T-helper 1 cell treated with Interleukin-12 subunit alpha and Interleukin-12 subunit beta and Interleukin-4 antibody, amounts not matched to agents 30 ng/mL and 1 ng/mL, for 36 hours (primary cell): ENCODE data around the gene TP53. TPM values are rescaled to one million over a fixed set of nuclear protein-coding genes. Genes with fewer than 3 reads are reported as not detected.
"Not testable (repeated sequence)": the region's sequence is repeated elsewhere in the genome, so short reads cannot be mapped to it uniquely, and the experiment has no call there.

Source experiments
- intact Hi-C: fragments of 100-400 bp; cut with micrococcal nuclease; formaldehyde crosslinking; loops from one replicate; pipeline ENCODE4 v1.15.1; 2024
- total RNA-seq: library from RNA; stranded (reverse); gene quantifications from 2 replicates; pipeline ENCODE4 v1.2.3, GENCODE V29; 2022

The TP53 gene
- total RNA-seq, 1 donor from 2014 or later = 207 TPM

GRCh38 chr17:7640783-7641182, 46.5 kb downstream of the TP53 start:
- intact Hi-C loops = loop anchor here (1.0 to 2.0 kb wide), 2 partner anchors 7 to 46 kb away; partner anchors contain the start of gene TP53

DNA sequence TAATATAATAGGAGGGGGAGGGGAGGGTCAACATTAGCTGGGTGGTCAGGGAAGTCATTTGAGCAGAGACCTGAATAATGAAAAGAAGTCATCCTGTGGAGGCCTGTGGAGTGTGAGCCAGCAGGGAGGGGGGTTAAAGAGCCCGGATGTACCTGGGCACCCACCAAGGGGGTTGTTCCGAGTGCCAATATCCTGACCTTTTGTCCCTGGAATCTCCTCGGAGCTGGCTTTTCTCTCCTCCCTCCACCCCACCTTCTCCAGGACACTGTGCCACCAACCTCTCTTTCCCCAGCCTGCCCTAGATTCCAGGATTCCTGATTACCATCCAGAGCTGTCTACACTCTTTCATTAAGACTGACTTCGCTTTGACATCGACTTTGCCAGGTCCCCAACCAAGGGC, 51.1 kb downstream of the TP53 start:
- intact Hi-C loops = no loop called here

- intact Hi-C loops = loop anchor here (5.0 kb wide), 1 partner anchor 83 kb away; the partner anchor contains the start of gene DNAH2
Observed at GRCh38 chr17:7634384-7634783, 52.9 kb downstream of the TP53 start.

DNA sequence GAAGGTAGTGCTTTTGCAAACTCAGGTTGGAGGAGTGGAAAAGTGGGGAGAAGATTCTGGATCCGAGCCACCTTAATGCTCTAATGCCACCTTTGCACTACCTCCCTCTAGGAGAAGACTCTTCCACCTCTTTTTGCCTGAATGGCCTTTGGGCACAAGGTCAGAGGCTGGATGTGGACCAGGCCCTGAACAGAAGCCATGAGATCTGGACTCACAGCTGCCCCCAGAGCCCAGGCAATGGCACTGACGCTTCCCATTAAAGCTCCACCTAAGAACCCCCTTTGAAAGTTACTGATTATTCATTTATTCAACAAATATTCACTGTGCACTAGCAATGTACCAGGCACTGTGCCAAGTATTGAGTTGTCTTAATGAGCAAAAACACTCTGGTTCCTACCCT, 54.2 kb downstream of the TP53 start:
- intact Hi-C loops = loop anchor here (1.0 to 5.0 kb wide), 2 partner anchors 8 to 84 kb away; partner anchors contain the start of gene DNAH2

DNA sequence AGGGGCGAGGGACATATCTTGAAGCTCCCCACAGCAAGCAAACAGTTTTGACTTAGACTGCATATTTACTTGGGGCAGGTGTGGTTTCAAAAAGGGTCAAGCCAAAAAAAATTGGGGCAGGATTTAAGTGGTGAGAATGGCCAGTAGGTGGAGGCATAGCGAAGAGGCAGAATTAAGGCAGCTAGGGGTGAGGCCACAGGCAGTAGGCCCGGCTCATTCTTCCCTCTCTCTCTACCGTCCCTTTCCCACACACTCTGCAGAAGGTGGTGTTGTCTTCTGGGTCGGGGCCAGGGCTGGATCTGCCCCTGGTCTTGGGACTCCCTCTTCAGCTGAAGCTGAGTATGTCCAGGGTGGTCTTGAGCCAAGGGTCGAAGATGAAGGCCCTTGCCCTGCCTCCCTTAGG, 54.8 kb downstream of the TP53 start:
- intact Hi-C loops = loop anchor here (1.0 to 5.0 kb wide), 3 partner anchors 41 to 85 kb away; partner anchors contain the start of genes DNAH2 and TP53

DNA sequence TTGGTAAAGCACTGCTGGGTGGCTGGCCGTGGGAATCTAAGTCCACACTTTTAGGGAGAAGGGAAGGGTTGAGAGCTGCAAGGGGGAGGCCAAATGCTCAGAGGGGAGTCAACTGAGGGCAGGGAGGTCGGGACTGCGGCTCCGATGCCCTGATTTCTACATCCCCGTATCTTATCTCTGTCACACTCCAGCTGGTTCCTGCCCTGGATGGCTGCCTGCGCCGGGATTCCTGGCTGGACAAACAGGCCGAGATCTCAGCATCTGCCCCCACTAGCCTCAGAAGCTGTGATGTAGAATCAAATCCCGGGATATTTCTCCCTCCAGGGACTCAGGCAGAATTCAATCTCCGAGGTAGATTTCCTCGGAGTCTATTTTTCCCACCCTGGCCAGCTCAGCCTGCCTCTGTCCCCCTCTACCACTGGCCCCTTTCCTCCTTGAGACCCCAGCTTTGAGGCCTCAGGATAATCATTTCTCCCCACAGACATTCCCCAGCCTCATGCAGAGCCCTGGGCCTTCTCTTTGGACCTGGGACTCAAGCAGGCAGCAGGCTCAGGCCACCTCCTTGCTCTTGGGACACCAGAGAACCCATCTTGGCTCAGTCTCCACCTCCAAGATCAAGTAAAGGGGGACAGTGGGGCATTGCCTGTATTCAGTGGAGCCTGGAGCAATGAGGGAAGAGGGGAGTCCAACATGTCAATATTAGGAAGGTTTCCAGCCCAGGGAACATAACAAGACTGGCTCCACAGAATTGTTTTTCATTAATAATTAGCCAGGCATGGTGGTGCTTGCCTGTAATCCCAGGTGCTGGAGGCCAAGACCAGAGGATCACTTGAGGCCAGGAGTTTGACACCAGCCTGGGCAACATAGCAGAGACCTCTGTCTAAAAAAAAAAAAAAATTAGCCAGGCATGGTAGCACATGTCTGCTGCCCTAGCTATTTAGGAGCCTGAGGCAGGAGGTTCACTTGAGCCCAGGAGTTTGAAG, 55.6 kb downstream of the TP53 start:
- intact Hi-C loops = loop anchor here (1.0 to 5.0 kb wide), 3 partner anchors 42 to 86 kb away; partner anchors contain the start of genes DNAH2 and TP53

GRCh38 chr17:7629939-7630571, 57.2 kb downstream of the TP53 start, which contains the start of gene SHBG:
Gene SHBG, plus strand, starts transcription at chr17:7630135. Its CDS starts 38 bp downstream, at chr17:7630173.
- intact Hi-C loops = loop anchor here (5.0 kb wide), 1 partner anchor 87 kb away; the partner anchor contains the start of gene DNAH2

DNA sequence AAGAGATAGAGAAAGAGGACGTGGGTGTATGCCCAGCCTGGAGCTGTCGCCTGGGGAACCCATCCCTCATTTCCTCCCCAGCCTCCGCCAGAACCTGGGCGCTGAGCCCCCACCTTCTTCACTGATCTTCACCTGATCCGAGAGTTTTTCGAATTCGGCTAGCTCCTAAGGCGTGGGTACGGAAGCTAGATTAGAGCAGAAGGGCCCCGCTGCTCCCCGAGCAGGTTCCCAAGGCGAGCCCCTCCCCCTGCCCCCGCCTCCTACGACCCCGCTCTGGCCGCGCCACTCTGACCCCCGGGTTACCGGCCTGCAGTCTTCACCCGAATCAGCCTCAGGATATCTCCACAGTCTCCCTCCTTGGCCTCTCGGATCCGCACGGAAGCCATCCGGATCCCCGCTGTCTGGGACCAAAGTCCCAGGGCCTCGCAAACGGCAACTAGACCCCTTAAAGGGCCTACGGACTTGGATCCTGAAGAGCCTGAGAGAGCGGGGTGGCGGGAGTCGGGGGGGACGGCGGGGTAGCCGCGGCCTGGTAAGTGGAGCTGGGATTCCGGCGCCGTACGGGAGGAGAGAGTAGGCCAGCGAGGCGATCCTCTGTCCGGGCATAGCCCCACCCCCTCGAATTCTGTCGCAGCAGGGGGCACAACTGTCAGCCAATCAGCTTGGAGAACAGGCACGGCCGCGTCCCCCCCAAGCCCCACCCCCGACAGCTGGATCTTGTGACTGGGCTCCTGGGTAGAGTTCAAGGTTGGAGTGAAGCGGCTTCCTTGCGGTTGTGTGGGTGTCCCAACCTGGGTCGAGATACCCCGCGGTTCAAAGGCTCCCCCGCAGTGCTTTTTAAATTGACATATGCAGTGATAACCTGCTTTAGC, 59.8 kb downstream of the TP53 start, which contains the start of gene SAT2:
SAT2 (minus strand) TSS at position 572 of the 872 bp plus-strand sequence; CDS start at position 386, 186 bp downstream.
- intact Hi-C loops = loop anchor here (1.0 kb wide), 3 partner anchors 12 to 43 kb away; partner anchors contain the start of gene ATP1B2

DNA sequence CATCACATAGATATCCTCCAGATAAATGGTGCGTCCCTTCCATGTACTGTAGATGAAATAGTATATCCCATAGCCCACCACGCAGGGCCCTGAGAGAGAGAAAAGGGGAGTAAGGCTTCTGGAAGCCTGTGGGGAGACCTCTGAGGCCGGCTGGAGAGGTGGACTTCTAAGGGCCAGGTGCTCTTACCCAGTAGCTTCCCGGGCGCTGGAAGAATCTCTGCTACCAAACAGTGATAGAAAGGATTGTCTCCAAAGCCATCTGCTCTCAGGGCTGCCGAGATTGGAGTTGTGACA, 60.4 kb downstream of the TP53 start:
- intact Hi-C loops = loop anchor here (1.0 kb wide), 3 partner anchors 12 to 43 kb away; partner anchors contain the start of gene ATP1B2

GRCh38 chr17:7626307-7626706, 61.0 kb downstream of the TP53 start:
- intact Hi-C loops = no loop called here

DNA sequence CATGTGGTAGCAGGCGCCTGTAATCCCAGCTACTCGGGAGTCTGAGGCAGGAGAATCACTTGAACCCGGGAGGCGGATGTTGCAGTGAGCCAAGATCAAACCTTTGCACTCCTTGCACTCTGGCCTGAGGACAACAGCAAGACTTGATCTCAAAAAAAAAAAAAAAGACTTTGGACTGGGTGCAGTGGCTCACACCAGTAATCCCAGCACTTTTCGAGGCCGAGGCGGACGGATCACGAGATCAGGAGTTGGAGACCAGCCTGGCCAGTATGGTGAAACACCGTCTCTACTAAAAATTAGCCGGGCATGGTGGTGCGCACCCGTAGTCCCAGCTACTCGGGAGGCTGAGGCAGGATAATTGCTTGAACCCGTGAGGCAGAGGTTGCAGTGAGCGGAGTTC, 61.5 kb downstream of the TP53 start:
- intact Hi-C loops = not testable (repeated sequence)

- intact Hi-C loops = no loop called here
Observed at GRCh38 chr17:7623661-7624060, 63.6 kb downstream of the TP53 start.

GRCh38 chr17:7620835-7621234, 66.5 kb downstream of the TP53 start:
- intact Hi-C loops = no loop called here

DNA sequence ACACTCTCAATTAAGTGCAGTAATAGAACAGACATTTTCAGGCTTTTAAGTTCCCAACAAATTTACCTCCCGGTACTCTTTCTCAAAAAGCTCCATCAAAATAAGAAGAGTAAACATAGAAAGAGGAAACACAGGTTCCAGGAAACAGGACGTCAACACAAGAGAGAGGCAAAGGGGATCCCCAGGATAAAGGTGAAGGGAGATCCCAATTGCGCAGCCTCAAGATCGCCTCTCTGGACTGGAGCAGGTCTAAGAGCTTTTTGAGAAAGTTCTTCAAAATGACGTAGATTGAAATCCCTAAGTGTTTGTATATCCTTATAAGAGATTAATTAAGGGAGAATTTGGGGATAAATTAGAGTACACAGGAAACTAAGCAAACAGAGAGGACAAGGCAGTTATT, 68.7 kb downstream of the TP53 start:
- intact Hi-C loops = no loop called here

Other genes starting within 250 kb of the TP53 start
- 15.0 and 15.4 TPM in 2 replicates for gene FGF11, start 248.0 kb downstream of the TP53 start, total RNA-seq
- gene CHRNB1, start 242.4 kb downstream of the TP53 start, total RNA-seq = 12.5 and 15.4 TPM in 2 replicates
- gene ZBTB4, start 207.9 kb downstream of the TP53 start, total RNA-seq = 25.2 and 26.5 TPM in 2 replicates
- not detected in 2 replicates for gene SLC35G6, start 206.0 kb downstream of the TP53 start, total RNA-seq
- 208 and 222 TPM in 2 replicates for gene POLR2A, start 203.1 kb downstream of the TP53 start, total RNA-seq
- gene TNFSF12, start 138.4 kb downstream of the TP53 start, total RNA-seq = 79.9 and 96.4 TPM in 2 replicates
- 6.0 and 6.3 TPM in 2 replicates for gene TNFSF13, start 128.7 kb downstream of the TP53 start, total RNA-seq
- gene SENP3, start 125.6 kb downstream of the TP53 start, total RNA-seq = 55.0 and 58.3 TPM in 2 replicates
- 8.0 TPM in 2 replicates for gene CD68, start 107.9 kb downstream of the TP53 start, total RNA-seq
- gene MPDU1, start 103.6 kb downstream of the TP53 start, total RNA-seq = 85.1 and 88.0 TPM in 2 replicates
- gene SOX15, start 97.4 kb downstream of the TP53 start, total RNA-seq = 0.20 and 0.27 TPM in 2 replicates
- gene FXR2, start 72.6 kb downstream of the TP53 start, total RNA-seq = 32.6 and 40.1 TPM in 2 replicates
- gene SAT2, start 59.7 kb downstream of the TP53 start, total RNA-seq = 27.4 and 29.0 TPM in 2 replicates
- gene SHBG, start 57.4 kb downstream of the TP53 start, total RNA-seq = not detected in 2 replicates
- gene ATP1B2, start 36.6 kb downstream of the TP53 start, total RNA-seq = 0.22 and 0.37 TPM in 2 replicates
- 19.7 and 23.9 TPM in 2 replicates for gene WRAP53, start 987 bp upstream of the TP53 start, total RNA-seq
- gene EFNB3, start 17.7 kb upstream of the TP53 start, total RNA-seq = 0.05 TPM in 1 of 2 replicates, not detected in the other
- not detected in 2 replicates for gene DNAH2, start 30.3 kb upstream of the TP53 start, total RNA-seq
- 35.5 and 39.7 TPM in 2 replicates for gene KDM6B, start 146.7 kb upstream of the TP53 start, total RNA-seq
- gene TMEM88, start 167.6 kb upstream of the TP53 start, total RNA-seq = 1.6 TPM in 2 replicates
- 51.5 and 59.9 TPM in 2 replicates for gene NAA38, start 170.1 kb upstream of the TP53 start, total RNA-seq
- gene CYB5D1, start 170.5 kb upstream of the TP53 start, total RNA-seq = 7.0 and 7.9 TPM in 2 replicates
- gene CHD3, start 201.3 kb upstream of the TP53 start, total RNA-seq = 142 and 145 TPM in 2 replicates
- gene RNF227, start 228.8 kb upstream of the TP53 start, total RNA-seq = 2.9 and 3.9 TPM in 2 replicates
- gene KCNAB3, start 242.4 kb upstream of the TP53 start, total RNA-seq = 9.1 and 9.8 TPM in 2 replicates
- gene TRAPPC1, start 244.5 kb upstream of the TP53 start, total RNA-seq = 194 and 203 TPM in 2 replicates
- gene CNTROB, start 244.7 kb upstream of the TP53 start, total RNA-seq = 40.5 and 47.0 TPM in 2 replicates